Smooth muscle cell of the coronary artery (primary cell): ENCODE results near the gene G6PC3. TPM values are rescaled to one million over a fixed set of nuclear protein-coding genes. Genes with fewer than 3 reads are reported as not detected.

Experiments used
- total RNA-seq: library from RNA; depleted of rRNA; stranded (reverse); fragments of >200 nt; gene quantifications from 2 replicates; pipeline ENCODE4 v1.2.3, GENCODE V29; 2014; ENCODE audit warnings: low replicate concordance

Gene G6PC3, protein sequence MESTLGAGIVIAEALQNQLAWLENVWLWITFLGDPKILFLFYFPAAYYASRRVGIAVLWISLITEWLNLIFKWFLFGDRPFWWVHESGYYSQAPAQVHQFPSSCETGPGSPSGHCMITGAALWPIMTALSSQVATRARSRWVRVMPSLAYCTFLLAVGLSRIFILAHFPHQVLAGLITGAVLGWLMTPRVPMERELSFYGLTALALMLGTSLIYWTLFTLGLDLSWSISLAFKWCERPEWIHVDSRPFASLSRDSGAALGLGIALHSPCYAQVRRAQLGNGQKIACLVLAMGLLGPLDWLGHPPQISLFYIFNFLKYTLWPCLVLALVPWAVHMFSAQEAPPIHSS
- 16.3 and 24.9 TPM in 2 replicates for total RNA-seq

GRCh38 chr17:44070455-44071197 is at the start of gene G6PC3:
G6PC3 (plus strand) TSS chr17:44070735; CDS start chr17:44070966, 231 bp downstream.

DNA sequence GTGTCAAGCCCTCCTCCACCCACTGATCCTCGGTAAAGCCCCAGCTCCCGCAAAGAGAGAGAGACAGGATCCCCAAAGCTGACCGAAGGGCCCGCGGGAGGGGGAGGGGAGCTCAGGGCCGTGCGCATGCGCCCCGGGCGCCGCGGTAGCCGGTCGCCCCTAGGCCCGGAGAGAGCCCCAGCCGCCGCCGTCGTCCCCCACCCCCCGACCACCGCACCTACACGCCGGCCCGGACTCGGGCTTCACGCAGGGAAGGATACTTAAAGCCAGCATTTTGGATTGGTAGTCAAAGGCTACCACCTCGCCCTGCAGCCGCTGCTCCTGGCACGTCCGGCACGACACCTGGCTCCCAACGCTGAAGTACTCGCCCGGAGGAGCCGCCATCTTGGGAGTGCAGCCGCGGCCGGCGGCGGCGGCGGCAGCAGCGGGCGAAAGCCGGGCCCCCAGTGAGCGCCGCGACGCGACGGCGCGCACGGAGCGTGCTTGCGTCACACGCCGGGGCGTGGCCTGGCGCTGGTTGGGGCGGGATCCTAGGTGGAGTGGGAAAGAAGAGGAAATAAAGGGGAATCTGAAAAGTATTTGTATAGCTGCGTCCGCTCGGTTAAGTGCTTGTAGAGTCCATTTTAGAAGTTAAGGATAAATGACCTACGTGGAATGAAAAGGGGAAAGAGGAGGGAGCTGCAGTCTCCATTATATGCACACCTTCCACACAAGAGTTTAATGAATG is 4.2 kb upstream of the G6PC3 start, which contains the start of gene LSM12:
TSS of gene LSM12 (minus strand) at position 468 of the 727 bp plus-strand sequence. CDS start at position 384, 84 bp downstream.

GRCh38 chr17:44123356-44124117 is 53.0 kb downstream of the G6PC3 start, which contains the start of gene HDAC5:
HDAC5 (minus strand) TSS chr17:44123641; CDS start chr17:44117515, 6,126 bp downstream.

Other genes with a start within 250 kb of the G6PC3 start
- gene MPP3, start 237.6 kb upstream of the G6PC3 start, total RNA-seq = 10.4 and 10.5 TPM in 2 replicates
- gene CD300LG, start 223.6 kb upstream of the G6PC3 start, total RNA-seq = not detected in 2 replicates
- 2.9 and 3.0 TPM in 2 replicates for gene MPP2, start 163.2 kb upstream of the G6PC3 start, total RNA-seq
- not detected in 2 replicates for gene PPY, start 128.3 kb upstream of the G6PC3 start, total RNA-seq
- gene PYY, start 116.8 kb upstream of the G6PC3 start, total RNA-seq = not detected in 2 replicates
- gene NAGS, start 66.1 kb upstream of the G6PC3 start, total RNA-seq = 0.59 and 0.98 TPM in 2 replicates
- gene TMEM101, start 55.8 kb upstream of the G6PC3 start, total RNA-seq = 68.7 and 110 TPM in 2 replicates
- gene LSM12, start 4.1 kb upstream of the G6PC3 start, total RNA-seq = 13.7 and 21.1 TPM in 2 replicates
- gene HDAC5, start 52.9 kb downstream of the G6PC3 start, total RNA-seq = 40.1 and 63.5 TPM in 2 replicates
- gene HROB, start 71.2 kb downstream of the G6PC3 start, total RNA-seq = 0.68 and 1.5 TPM in 2 replicates
- gene ASB16, start 100.0 kb downstream of the G6PC3 start, total RNA-seq = not detected in 2 replicates
- gene TMUB2, start 116.2 kb downstream of the G6PC3 start, total RNA-seq = 22.4 and 30.9 TPM in 2 replicates
- gene ATXN7L3, start 129.1 kb downstream of the G6PC3 start, total RNA-seq = 20.9 and 28.5 TPM in 2 replicates
- gene UBTF, start 148.9 kb downstream of the G6PC3 start, total RNA-seq = 39.5 and 45.2 TPM in 2 replicates
- gene SLC4A1, start 197.4 kb downstream of the G6PC3 start, total RNA-seq = not detected in 2 replicates
- 0.08 and 1.1 TPM in 2 replicates for gene RUNDC3A, start 237.9 kb downstream of the G6PC3 start, total RNA-seq